BLaER1 treated with 17β-estradiol and CSF1 and Interleukin-3, amounts not matched to agents 10 nM and 100 nM (cell line): Measurements from ENCODE around the gene POU5F1.

Source experiments
- H3K27ac ChIP-seq, 11 experiments: shearing (Covaris generic); formaldehyde crosslinking; 2 replicates each; pipeline ENCODE4 v1.8.1; 2022
- H3K27me3 ChIP-seq, 11 experiments: shearing (Covaris generic); formaldehyde crosslinking; 2 replicates each; pipeline ENCODE4 v1.8.1; 2022
- H3K36me3 ChIP-seq, 11 experiments: shearing (Covaris generic); formaldehyde crosslinking; 2 replicates each; pipeline ENCODE4 v1.8.1; 2022
- H3K4me1 ChIP-seq, 10 experiments: shearing (Covaris generic); formaldehyde crosslinking; 2 replicates each; pipeline ENCODE4 v1.8.1; 2022
- H3K4me2 ChIP-seq, 11 experiments: shearing (Covaris generic); formaldehyde crosslinking; 2 replicates each; pipeline ENCODE4 v1.8.1; 2022
- H3K4me3 ChIP-seq, 10 experiments: shearing (Covaris generic); formaldehyde crosslinking; 2 replicates each; pipeline ENCODE4 v1.8.1; 2022
- H3K9ac ChIP-seq, 11 experiments: shearing (Covaris generic); formaldehyde crosslinking; 2 replicates each; pipeline ENCODE4 v1.8.1; 2022
- H3K9me3 ChIP-seq, 11 experiments: shearing (Covaris generic); formaldehyde crosslinking; replicated peaks in 1 of 11; 2 replicates each; pipeline ENCODE4 v1.8.1; 2022
- H4K20me1 ChIP-seq, 11 experiments: shearing (Covaris generic); formaldehyde crosslinking; 2 replicates each; pipeline ENCODE4 v1.8.1; 2022
- Cebpa-rat ChIP-seq, 11 experiments: shearing (Covaris generic); IDR thresholded peaks; 2 replicates each; pipeline ENCODE4 v1.8.1; 2022

POU5F1 gene

DNA sequence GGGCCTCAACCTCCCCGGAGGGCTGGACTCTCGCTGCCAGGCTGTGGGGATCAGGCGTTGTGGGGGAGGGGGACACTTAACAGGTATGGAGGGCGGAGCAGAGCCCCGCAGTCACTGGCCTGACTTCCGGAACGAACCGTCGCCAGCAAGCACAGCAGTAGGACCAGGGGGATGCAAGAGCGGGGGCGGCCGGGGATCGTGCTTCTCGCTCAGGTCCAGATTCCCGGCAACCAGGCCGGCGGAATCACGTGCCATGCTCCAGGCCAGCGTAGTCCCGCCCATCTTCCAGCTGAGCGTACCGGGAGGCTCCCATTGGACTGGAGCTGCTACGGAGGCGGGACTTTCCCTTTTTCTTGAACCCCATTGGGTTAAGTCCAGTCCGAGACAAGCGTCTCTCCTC lies 10.0 kb upstream of the POU5F1 start:
- Histone ChIP-seq H3K9ac (no peak overlapping the region), H3K4me1 (peaks cover 0 to 6% (median 0%) of the 10 kb centered on the region in 10 experiments; a peak in 2 of 20 replicates), H3K9me3 (no peaks in the 10 kb centered on the region), H3K4me2 (no peak overlapping the region), H3K36me3 (no peaks in the 10 kb centered on the region), H3K27ac (no peak overlapping the region), H3K4me3 (no peak overlapping the region), H3K27me3 (no peaks in the 10 kb centered on the region), H4K20me1 (no peaks in the 10 kb centered on the region)
- TF ChIP-seq Cebpa-rat (IDR thresholded peaks at IDR 0.05) = no peak

DNA sequence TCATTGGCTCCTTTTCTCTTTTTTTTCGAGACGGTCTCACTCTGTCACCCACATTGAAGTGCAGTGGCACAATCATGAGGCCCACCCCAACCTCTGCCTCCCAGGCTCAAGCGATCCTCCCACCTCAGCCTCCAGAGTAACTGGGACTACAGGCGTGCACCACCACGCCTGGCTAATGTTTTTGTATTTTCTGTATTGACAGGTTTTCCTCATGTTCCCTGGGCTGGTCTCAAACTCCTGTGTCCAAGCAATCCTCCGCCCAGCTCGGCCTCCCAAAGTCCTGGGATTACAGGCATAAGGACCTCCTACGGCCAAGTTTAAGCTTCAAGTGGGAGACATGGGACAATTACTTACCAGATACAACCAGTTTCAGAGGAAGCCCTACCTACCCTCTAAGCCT lies 9.4 kb upstream of the POU5F1 start:
- Histone ChIP-seq H3K4me1 (peaks cover 0 to 6% (median 0%) of the 10 kb centered on the region in 10 experiments; a peak in 2 of 20 replicates), H4K20me1 (no peaks in the 10 kb centered on the region), H3K36me3 (no peaks in the 10 kb centered on the region), H3K4me3 (no peak overlapping the region), H3K27me3 (no peaks in the 10 kb centered on the region), H3K9ac (no peak overlapping the region), H3K4me2 (no peak overlapping the region), H3K27ac (no peak overlapping the region), H3K9me3 (no peaks in the 10 kb centered on the region)
- TF ChIP-seq Cebpa-rat (IDR thresholded peaks at IDR 0.05) = no peak

DNA sequence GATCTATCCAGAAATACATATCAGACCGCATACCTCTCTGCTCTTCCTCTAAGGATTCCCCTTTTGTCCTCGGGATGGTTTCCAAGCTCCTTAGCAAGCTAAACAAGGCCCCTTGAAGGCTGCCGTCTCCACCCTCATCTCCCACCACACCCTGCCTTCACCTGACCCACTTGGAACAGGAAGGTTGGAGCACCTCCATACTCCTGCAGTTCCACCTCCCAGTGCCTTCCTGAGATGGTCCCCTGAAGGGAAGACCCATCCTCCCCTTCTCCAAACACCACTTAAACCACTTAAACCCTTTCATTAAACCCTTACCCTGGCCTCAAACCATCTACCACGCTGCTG lies 8.5 kb upstream of the POU5F1 start:
- H3K27me3 ChIP-seq = no peaks in the 10 kb centered on the region
- peak overlapping the region in 1 of 11 experiments; percentile 37; a peak in 1 of 22 replicates for H3K4me2 ChIP-seq

DNA sequence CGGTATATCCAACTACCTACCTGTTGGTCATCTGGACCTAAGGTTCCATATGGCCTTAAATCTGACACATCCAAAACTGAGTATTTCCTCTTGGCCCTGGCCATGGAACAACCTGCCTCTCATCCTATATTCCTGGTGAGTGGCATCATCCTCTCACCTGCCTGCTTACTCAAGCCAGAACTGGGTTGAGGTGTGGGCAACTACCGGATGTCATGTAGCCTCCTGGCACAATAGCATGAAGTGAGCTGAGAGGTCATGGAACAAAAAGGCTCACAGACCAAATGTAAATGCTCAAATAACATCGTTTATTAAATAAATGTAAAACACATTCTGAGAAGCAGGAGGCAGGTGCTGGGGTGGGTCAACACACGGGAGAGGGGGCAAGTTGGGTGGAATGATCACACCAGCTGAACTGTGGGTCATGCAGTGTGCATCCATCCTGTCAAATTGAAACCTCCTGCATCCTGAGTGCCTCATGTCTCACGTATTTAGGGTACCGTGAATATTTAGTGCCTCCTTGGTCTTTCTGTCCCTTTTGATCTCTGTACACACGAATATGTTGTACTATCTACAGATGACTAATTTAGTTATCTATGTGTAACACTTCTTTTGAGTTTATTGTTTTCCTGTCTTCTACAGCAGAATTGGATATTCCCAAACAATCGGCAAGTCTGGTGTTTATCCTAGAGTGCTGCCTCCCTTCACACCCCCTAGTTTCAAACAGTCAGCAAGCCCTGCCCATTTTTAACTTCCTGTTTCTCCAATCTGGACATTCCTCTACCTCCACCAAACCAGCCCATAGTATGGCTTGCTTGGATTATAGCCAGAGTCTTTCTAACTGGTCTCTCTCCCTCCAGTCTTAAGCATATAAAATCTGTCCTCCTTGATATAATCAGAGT lies 7.9 kb upstream of the POU5F1 start:
- Histone ChIP-seq H3K36me3 (no peaks in the 10 kb centered on the region), H3K9me3 (no peaks in the 10 kb centered on the region), H3K9ac (no peak overlapping the region), H3K4me2 (peak overlapping the region in 1 of 11 experiments; percentile 37; a peak in 1 of 22 replicates), H3K27me3 (no peaks in the 10 kb centered on the region), H3K4me1 (peaks cover 0 to 6% (median 0%) of the 10 kb centered on the region in 10 experiments; a peak in 2 of 20 replicates), H3K27ac (no peak overlapping the region), H3K4me3 (no peak overlapping the region), H4K20me1 (no peaks in the 10 kb centered on the region)
- no peak for TF ChIP-seq Cebpa-rat (IDR thresholded peaks at IDR 0.05)

More for the DNA sequence above, 8.5 kb upstream of the POU5F1 start:
- TF ChIP-seq Cebpa-rat (IDR thresholded peaks at IDR 0.05) = no peak
- Histone ChIP-seq H3K27ac (no peak overlapping the region), H4K20me1 (no peaks in the 10 kb centered on the region), H3K36me3 (no peaks in the 10 kb centered on the region), H3K4me1 (peaks cover 0 to 6% (median 0%) of the 10 kb centered on the region in 10 experiments; a peak in 2 of 20 replicates), H3K9me3 (no peaks in the 10 kb centered on the region), H3K9ac (no peak overlapping the region), H3K4me3 (no peak overlapping the region)

DNA sequence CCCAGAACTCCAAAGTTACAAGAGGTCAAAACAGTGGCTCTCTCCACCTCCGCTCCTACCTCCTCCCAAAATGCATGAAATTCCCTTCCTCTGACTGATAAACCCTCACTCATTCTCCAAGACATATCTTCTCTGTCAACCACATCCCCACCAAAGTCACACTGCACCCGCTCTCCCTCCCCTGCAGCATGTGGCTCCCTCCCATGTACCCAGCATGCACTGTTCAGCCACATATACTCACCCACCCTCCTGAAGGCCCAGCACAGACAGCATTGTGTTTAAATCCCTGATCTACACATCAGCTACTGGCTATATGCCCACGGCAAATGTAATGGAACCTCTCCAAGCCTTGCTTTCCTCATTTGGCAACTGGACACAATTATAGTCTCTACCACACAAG lies 5.5 kb upstream of the POU5F1 start:
- Histone ChIP-seq H3K9ac (no peak overlapping the region), H3K27me3 (no peaks in the 10 kb centered on the region), H3K4me3 (no peak overlapping the region), H4K20me1 (no peaks in the 10 kb centered on the region), H3K4me1 (peaks cover 0 to 6% (median 0%) of the 10 kb centered on the region in 10 experiments; a peak in 2 of 20 replicates), H3K9me3 (no peaks in the 10 kb centered on the region), H3K36me3 (no peaks in the 10 kb centered on the region), H3K4me2 (no peak overlapping the region), H3K27ac (no peak overlapping the region)
- TF ChIP-seq Cebpa-rat (IDR thresholded peaks at IDR 0.05) = no peak

DNA sequence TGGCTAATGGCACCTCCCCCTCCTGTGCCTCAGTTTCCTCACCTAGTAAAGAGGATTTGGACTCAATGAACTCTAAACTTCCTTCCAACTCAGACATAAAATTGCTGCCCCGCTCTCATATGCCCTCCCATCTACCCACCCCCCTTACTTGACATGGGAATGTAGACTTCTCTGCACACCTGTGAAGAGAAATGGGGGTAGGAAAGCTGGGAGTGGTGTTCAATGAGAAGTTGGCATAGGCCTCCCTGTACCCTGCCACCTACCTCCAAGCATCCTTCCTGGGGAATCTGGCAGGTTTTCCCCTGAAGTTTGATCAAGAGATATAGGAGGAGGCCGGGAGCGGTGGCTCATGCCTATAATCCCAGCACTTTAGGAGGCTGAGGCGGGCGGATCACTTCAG lies 3.9 kb upstream of the POU5F1 start:
- H3K4me2 ChIP-seq = no peak overlapping the region
- H3K9me3 ChIP-seq = no peaks in the 10 kb centered on the region
- no peak overlapping the region for H3K9ac ChIP-seq
- H3K36me3 ChIP-seq = no peaks in the 10 kb centered on the region
- no peak overlapping the region for H3K4me3 ChIP-seq
- no peak overlapping the region for H3K27ac ChIP-seq
- TF ChIP-seq Cebpa-rat (IDR thresholded peaks at IDR 0.05) = no peak
- no peaks in the 10 kb centered on the region for H4K20me1 ChIP-seq
- no peaks in the 10 kb centered on the region for H3K27me3 ChIP-seq
- peaks cover 0 to 6% (median 0%) of the 10 kb centered on the region in 10 experiments; a peak in 2 of 20 replicates for H3K4me1 ChIP-seq

DNA sequence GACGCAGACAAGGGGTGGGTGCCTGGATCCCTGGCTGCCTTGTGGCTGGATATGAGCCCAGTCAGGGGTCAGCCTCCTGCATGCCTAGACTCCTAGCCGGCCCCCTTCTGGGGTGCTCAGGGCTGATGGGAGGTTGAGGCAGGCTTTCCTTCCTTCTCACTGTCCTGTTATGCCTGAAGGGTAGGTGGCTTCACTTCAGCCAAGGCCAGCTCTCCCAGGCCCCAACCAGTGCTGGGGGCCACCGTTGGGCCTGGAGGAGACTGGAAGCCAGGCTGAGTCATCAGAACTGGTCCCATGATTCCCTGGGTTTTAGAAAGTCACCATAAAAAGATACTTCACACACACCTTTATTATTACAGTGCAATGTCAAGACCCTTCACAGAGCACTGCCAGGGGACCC lies 2.9 kb upstream of the POU5F1 start:
- Histone ChIP-seq H4K20me1 (no peaks in the 10 kb centered on the region), H3K9me3 (no peaks in the 10 kb centered on the region), H3K27me3 (no peaks in the 10 kb centered on the region), H3K36me3 (no peaks in the 10 kb centered on the region), H3K4me1 (no peaks in the 10 kb centered on the region), H3K9ac (no peak overlapping the region), H3K27ac (no peak overlapping the region), H3K4me3 (no peak overlapping the region), H3K4me2 (no peak overlapping the region)
- no peak for TF ChIP-seq Cebpa-rat (IDR thresholded peaks at IDR 0.05)

DNA sequence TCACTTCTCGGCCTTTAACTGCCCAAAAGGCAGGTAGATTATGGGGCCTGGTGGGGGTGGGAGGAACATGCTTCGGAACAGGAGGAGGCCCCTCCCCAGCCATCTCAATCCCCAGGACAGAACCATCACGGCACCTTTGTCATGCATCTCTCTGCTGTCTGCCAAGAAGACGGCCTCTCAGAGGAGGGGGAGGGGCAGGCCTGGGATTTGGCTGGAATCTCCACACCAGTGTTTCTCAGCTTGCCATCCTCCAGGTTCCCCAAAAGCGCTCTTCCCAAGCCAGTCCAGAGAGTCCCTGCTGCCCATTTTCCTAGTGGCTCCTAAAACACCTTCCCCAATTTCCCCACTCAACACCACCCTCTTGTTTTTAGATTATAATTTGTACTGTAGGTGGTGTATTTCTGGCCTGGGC lies 2.5 kb upstream of the POU5F1 start:
- no peak overlapping the region for H3K4me3 ChIP-seq
- H3K9me3 ChIP-seq = no peaks in the 10 kb centered on the region
- H3K4me1 ChIP-seq = no peaks in the 10 kb centered on the region
- no peaks in the 10 kb centered on the region for H4K20me1 ChIP-seq
- no peak overlapping the region for H3K9ac ChIP-seq
- 0 out of 22 replicates have a peak, but pooled peaks cover 0 to under 1% (median 0%) of the 10 kb centered on the region in 11 experiments for H3K36me3 ChIP-seq
- TF ChIP-seq Cebpa-rat (IDR thresholded peaks at IDR 0.05) = no peak
- H3K4me2 ChIP-seq = no peak overlapping the region
- H3K27me3 ChIP-seq = no peaks in the 10 kb centered on the region
- H3K27ac ChIP-seq = no peak overlapping the region

DNA sequence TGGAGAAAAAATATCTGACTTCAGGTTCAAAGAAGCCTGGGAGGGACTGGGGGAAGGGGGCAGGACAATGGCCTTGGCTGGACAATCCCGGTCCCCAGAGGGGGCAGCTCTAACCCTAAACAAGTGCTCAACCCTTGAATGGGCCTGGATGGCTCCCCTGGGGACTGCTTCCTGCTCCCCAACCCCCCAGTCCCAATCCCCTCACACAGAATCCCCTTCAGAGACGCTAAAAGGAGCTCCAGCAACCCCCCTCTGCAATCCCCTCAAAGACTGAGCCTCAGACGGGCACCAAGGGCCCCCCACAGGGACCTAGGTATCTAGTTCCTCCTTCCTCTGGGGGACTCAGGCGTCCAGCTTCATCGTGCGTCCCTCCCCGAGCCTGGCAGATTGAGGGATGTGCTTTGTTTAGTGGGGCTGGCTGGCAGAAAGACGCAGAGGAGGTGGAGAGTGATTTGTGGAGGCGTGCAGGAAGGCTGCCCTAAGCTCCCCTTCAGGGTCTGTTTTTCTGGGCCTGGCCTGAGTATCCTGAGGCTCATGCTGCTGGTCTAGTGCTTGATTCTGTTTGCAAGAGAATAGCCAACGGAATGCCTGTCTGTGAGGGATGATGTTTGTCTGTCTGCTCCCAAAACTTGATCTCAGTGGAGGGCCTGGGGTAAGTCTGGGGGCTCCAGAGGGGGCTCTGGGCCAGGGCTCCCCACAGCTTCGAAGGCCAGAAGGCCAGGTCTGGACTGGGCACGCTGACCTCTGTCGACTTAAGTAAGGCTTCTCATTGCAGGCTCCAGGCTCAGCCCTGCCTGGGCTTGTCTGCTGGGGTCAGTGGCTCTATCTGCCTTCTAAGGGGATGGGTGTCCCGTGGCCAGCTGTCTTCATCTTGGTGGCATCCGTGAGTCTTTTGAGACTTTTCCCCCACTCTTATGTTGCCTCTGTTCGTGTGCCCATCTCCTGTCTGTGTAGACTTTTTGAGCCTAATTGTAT lies 1.7 kb upstream of the POU5F1 start:
- no peak for TF ChIP-seq Cebpa-rat (IDR thresholded peaks at IDR 0.05)
- no peaks in the 10 kb centered on the region for H3K4me1 ChIP-seq
- H3K4me3 ChIP-seq = no peak overlapping the region
- no peak overlapping the region for H3K9ac ChIP-seq
- no peaks in the 10 kb centered on the region for H3K9me3 ChIP-seq
- H3K27me3 ChIP-seq = no peaks in the 10 kb centered on the region
- 0 out of 22 replicates have a peak, but pooled peaks cover 0 to 6% (median 0%) of the 10 kb centered on the region in 11 experiments for H3K36me3 ChIP-seq
- no peaks in the 10 kb centered on the region for H4K20me1 ChIP-seq
- no peak overlapping the region for H3K27ac ChIP-seq
- H3K4me2 ChIP-seq = no peak overlapping the region
